ENCODE data around the gene MAU2. TPM values are rescaled to one million over a fixed set of nuclear protein-coding genes. Genes with fewer than 3 reads are reported as not detected.
A peak's percentile ranks its signal among the peaks of the same experiment; 100 is the strongest.

Gene MAU2
- total and polyA plus RNA-seq, 10 of the 15 experiments (the other 5 are each of a cell fraction or from before 2014, with no cell fraction given), result 1.8 to 47.2 (median 22.1) TPM

DNA sequence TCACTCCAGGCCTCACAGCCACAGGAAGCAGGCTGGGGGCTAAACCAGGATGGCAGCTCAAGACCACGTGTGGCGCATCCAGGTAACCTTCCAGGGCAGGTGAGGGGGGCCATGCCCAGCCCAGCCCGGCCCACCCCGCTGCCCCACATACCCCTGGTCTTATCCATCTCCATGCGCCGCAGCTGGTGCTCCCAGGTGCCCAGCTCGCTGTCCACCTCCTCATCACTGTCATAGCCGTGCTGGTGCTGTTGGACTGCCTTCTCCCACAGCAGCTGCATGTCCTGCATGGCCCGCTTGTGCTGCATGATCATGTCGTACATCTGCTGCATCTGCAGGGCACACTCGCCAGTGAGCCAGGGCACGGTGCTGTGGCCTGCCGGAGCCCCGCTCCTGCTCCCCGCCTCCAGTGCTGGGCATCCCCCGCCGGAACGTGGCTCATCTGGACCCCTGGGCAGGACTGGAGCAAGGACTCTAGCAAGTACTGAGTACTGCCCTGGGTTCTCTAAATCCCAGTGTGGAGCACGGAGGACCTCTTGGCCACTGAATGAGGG is 41.5 kb upstream of the MAU2 start:
- H3K4me3 ChIP-seq, result no peak overlapping the region
- no peaks in the 10 kb centered on the region for H3K4me1 ChIP-seq (ENCODE audit: control insufficient read depth, insufficient read depth, low read length)
- in situ Hi-C loops (cut with MboI), result no loop called here
- no peaks in the 10 kb centered on the region for H3K79me2 ChIP-seq (ENCODE audit: control insufficient read depth, insufficient read depth, low read length)
- 94% methylated on average over 19 of the region's 19 CpGs for WGBS (ENCODE audit: insufficient coverage, insufficient replicate concordance, low lambda C conversion rate, missing lambda C conversion rate)
- ChIA-PET RAD21 (ENCODE audit: unreplicated experiment) (no interaction called here), CTCF (no interaction called here), POLR2A (no interaction called here), SMC1A (ENCODE audit: uncharacterized antibody, unreplicated experiment) (no interaction called here)
- intact Hi-C loops (cut with micrococcal nuclease; ENCODE audit: unreplicated experiment), result no loop called here
- no peaks in the 10 kb centered on the region for H3K9me3 ChIP-seq (replicated peaks; ENCODE audit: control insufficient read depth, insufficient read depth, low read length)
- no peak overlapping the region for H2AFZ ChIP-seq (ENCODE audit: control insufficient read depth, low read depth, low read length)
- H3K9ac ChIP-seq (ENCODE audit: control insufficient read depth, insufficient read depth, low read length), result no peak overlapping the region
- peaks cover 4 to 19% of the 10 kb centered on the region in 2 experiments; a peak in 3 of 4 replicates for H3K36me3 ChIP-seq (ENCODE audit: control insufficient read depth in 2 of 2, insufficient read depth in 2 of 2, low read length in 1 of 2)
- no peak for DNase-seq (ENCODE audit: low read depth, low spot score)
- BruUV-seq (replicated peaks), result no TSS peak
- ATAC-seq, result no peak
- 0 out of 2 replicates have a peak, but pooled peaks have one; percentile 21 for TF ChIP-seq POLR2A (IDR thresholded peaks at IDR 0.05; ENCODE audit: low read depth, low read length)
- no peak for TF ChIP-seq MEF2B (IDR thresholded peaks at IDR 0.05; ENCODE audit: partially characterized antibody, poor library complexity, severe bottlenecking)
- no peak for TF ChIP-seq EED (IDR thresholded peaks at IDR 0.05; ENCODE audit: low read depth)
- H3K4me2 ChIP-seq (ENCODE audit: control insufficient read depth, insufficient read depth), result no peak overlapping the region
- H3K27me3 ChIP-seq (replicated peaks in 1 of 2; ENCODE audit: control insufficient read depth in 2 of 2, insufficient read depth in 2 of 2, low read length in 1 of 2), result no peaks in the 10 kb centered on the region
- FAIRE-seq, result no peak
- no peaks in the 10 kb centered on the region for H4K20me1 ChIP-seq (ENCODE audit: control insufficient read depth, insufficient read depth)
- H3K27ac ChIP-seq (ENCODE audit: control insufficient read depth, insufficient read depth), result no peak overlapping the region

DNA sequence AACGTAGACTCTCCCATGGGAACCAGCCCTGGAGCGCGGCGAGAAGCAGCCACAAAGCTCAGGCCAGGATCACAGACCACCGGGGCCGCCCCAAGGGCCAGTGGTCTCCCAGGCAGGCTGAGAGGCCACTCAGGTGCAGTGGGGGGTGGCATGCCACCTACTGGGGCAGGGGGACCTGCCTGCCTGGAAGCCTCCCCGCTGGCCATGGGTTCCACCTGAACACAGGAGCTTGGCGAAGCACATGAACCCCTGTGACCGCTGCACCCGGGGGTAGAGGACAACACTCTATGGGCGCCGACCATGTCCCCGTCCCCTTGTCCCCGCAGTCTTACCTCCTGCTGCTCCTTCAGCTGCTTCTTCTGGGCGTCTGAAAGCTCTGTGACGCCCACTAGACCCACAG is 40.8 kb upstream of the MAU2 start:
- FAIRE-seq (no peak), DNase-seq (ENCODE audit: low read depth, low spot score) (no peak), ATAC-seq (no peak)
- Histone ChIP-seq H3K27ac (ENCODE audit: control insufficient read depth, insufficient read depth) (no peak overlapping the region), H3K4me2 (ENCODE audit: control insufficient read depth, insufficient read depth) (no peak overlapping the region), H3K27me3 (replicated peaks in 1 of 2; ENCODE audit: control insufficient read depth in 2 of 2, insufficient read depth in 2 of 2, low read length in 1 of 2) (no peaks in the 10 kb centered on the region), H2AFZ (ENCODE audit: control insufficient read depth, low read depth, low read length) (no peak overlapping the region), H3K9me3 (replicated peaks; ENCODE audit: control insufficient read depth, insufficient read depth, low read length) (no peaks in the 10 kb centered on the region), H3K36me3 (ENCODE audit: control insufficient read depth in 2 of 2, insufficient read depth in 2 of 2, low read length in 1 of 2) (peaks cover 4 to 19% of the 10 kb centered on the region in 2 experiments; a peak in 3 of 4 replicates), H3K4me3 (no peak overlapping the region), H3K79me2 (ENCODE audit: control insufficient read depth, insufficient read depth, low read length) (no peaks in the 10 kb centered on the region), H4K20me1 (ENCODE audit: control insufficient read depth, insufficient read depth) (no peaks in the 10 kb centered on the region), H3K9ac (ENCODE audit: control insufficient read depth, insufficient read depth, low read length) (no peak overlapping the region), H3K4me1 (ENCODE audit: control insufficient read depth, insufficient read depth, low read length) (no peaks in the 10 kb centered on the region)
- TF ChIP-seq, protein P1, sequence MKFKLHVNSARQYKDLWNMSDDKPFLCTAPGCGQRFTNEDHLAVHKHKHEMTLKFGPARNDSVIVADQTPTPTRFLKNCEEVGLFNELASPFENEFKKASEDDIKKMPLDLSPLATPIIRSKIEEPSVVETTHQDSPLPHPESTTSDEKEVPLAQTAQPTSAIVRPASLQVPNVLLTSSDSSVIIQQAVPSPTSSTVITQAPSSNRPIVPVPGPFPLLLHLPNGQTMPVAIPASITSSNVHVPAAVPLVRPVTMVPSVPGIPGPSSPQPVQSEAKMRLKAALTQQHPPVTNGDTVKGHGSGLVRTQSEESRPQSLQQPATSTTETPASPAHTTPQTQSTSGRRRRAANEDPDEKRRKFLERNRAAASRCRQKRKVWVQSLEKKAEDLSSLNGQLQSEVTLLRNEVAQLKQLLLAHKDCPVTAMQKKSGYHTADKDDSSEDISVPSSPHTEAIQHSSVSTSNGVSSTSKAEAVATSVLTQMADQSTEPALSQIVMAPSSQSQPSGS (IDR thresholded peaks at IDR 0.05; ENCODE audit: low read length), result no peak
- in situ Hi-C loops (cut with MboI) (no loop called here), intact Hi-C loops (cut with micrococcal nuclease; ENCODE audit: unreplicated experiment) (no loop called here)
- no TSS peak for BruUV-seq (replicated peaks)
- ChIA-PET SMC1A (ENCODE audit: uncharacterized antibody, unreplicated experiment) (no interaction called here), CTCF (no interaction called here), RAD21 (ENCODE audit: unreplicated experiment) (no interaction called here), POLR2A (no interaction called here)
- 88% methylated on average over 16 of the region's 16 CpGs for WGBS (ENCODE audit: insufficient coverage, insufficient replicate concordance, low lambda C conversion rate, missing lambda C conversion rate)
